Stomach (tissue), 9 donors: ENCODE results near the gene FAM193A. TPM values are rescaled to one million over a fixed set of nuclear protein-coding genes. Genes with fewer than 3 reads are reported as not detected.
"Not testable (repeated sequence)": the region's sequence is repeated elsewhere in the genome, so short reads cannot be mapped to it uniquely, and the experiment has no call there.

Source experiments
- DNase-seq, 2 donors: peaks; one replicate each; pipeline versions ENCODE4 v3.0.0 to v3.0.0-alpha.2; 2013 to 2019
- H3K27ac ChIP-seq, 5 donors: fragments of 200-600 bp in 4 of 5; sonication (generic) in 4 of 5; one replicate each; pipeline ENCODE4 v1.5.1; 2013 to 2019; ENCODE audit warnings: mild to moderate bottlenecking in 1 of 5, moderate library complexity in 1 of 5
- H3K27me3 ChIP-seq, 3 donors: fragments of 200-600 bp; sonication (generic); one replicate each; pipeline ENCODE4 v1.5.1; 2017 to 2019; ENCODE audit warnings: mixed run types in 1 of 3
- H3K36me3 ChIP-seq, 4 donors: fragments of 200-600 bp; sonication (generic); 1 replicate in 3 of 4; 2 replicates in 1 of 4; pipeline ENCODE4 v1.5.1; 2016 to 2019
- H3K4me1 ChIP-seq, 4 donors: fragments of 200-600 bp; sonication (generic); one replicate each; pipeline ENCODE4 v1.5.1; 2016 to 2019
- H3K4me3 ChIP-seq, 4 donors: fragments of 200-600 bp; sonication (generic) in 3 of 4; one replicate each; pipeline ENCODE4 v1.5.1; 2016 to 2019; ENCODE audit warnings: mild to moderate bottlenecking in 1 of 4
- H3K9me3 ChIP-seq, 4 donors: fragments of 200-600 bp; sonication (generic); one replicate each; pipeline ENCODE4 v1.5.1; 2016 to 2019
- EP300 ChIP-seq: sonication (generic); formaldehyde crosslinking; IDR thresholded peaks from one replicate; pipeline ENCODE4 v1.6.1; 2017; ENCODE audit warnings: antibody characterized with exemption
- POLR2A ChIP-seq, 4 donors: fragments of 450-650 bp; IDR thresholded peaks; one replicate each; pipeline ENCODE4 v1.6.1; 2016; ENCODE audit warnings: antibody characterized with exemption in 4 of 4, control low read depth in 2 of 4, mild to moderate bottlenecking in 1 of 4, moderate library complexity in 1 of 4
- POLR2AphosphoS5 ChIP-seq, 3 donors: sonication (generic); formaldehyde crosslinking; IDR thresholded peaks; one replicate each; pipeline ENCODE4 v1.6.1; 2016; ENCODE audit warnings: antibody characterized with exemption in 3 of 3
- WGBS, 5 donors: extraction: QIAGEN DNeasy Blood & Tissue Kit in 3 of 5; methylation state at CpG; one replicate each; pipeline versions ENCODE4 v1.1.5 to v1.1.7; 2013 to 2018; 5-methylcytosine and 5-hydroxymethylcytosine counted together
- intact Hi-C: fragments of 100-400 bp; cut with DNase I; formaldehyde crosslinking; loops from one replicate; pipeline ENCODE4 v1.15.1; 2023; ENCODE audit warnings: low total_unique reads
- polyA plus RNA-seq, 3 donors: library from polyadenylated mRNA; stranded (reverse); fragments of 200-250 nt; gene quantifications; one replicate each; pipeline ENCODE4 v1.2.3, GENCODE V29; 2013
- total RNA-seq, 5 donors: library from RNA; depleted of rRNA; stranded (reverse); fragments of >200 nt; gene quantifications; one replicate each; pipeline versions ENCODE4 v1.1.0 to v1.2.3, GENCODE V29; 2014 to 2016
- TF ChIP-seq, protein P1 (sequence below), 7 experiments: fragments of 450-650 bp in 4 of 7; fragments of 200-600 bp in 3 of 7; sonication (generic) in 3 of 7; IDR thresholded peaks; one replicate each; pipeline ENCODE4 v1.5.1; 2016 to 2019; ENCODE audit warnings: antibody characterized with exemption in 7 of 7, control low read depth in 2 of 7, mild to moderate bottlenecking in 1 of 7
- donor health status: healthy with polysubstance abuse.
- donor health status: Bipolar disorder and iron deficiency.
- donor health status: healthy.

Gene FAM193A
- total and polyA plus RNA-seq, 8 donors, result 4.9 to 107 (median 26.0) TPM

- H3K36me3 ChIP-seq, result peaks cover 24 to 84% (median 74%) of the 10 kb centered on the region in 4 donors
- no peaks in the 10 kb centered on the region for H3K9me3 ChIP-seq
- no peak for DNase-seq
- intact Hi-C loops, result no loop called here
- H3K27me3 ChIP-seq, result no peaks in the 10 kb centered on the region
- H3K27ac ChIP-seq, result no peak overlapping the region
- no peaks in the 10 kb centered on the region for H3K4me1 ChIP-seq
- WGBS, 5 donors, result 78 to 89% (median 84%) methylated on average over 11 of the region's 11 CpGs
- H3K4me3 ChIP-seq, result no peak overlapping the region
- no peak for TF ChIP-seq POLR2AphosphoS5 (IDR thresholded peaks at IDR 0.05)
Observed at GRCh38 chr4:2721586-2721985, 185.1 kb downstream of the FAM193A start.

GRCh38 chr4:2722033-2722432 is 185.6 kb downstream of the FAM193A start:
- Histone ChIP-seq H3K27me3 (no peaks in the 10 kb centered on the region), H3K4me3 (no peak overlapping the region), H3K9me3 (no peaks in the 10 kb centered on the region), H3K4me1 (no peaks in the 10 kb centered on the region), H3K27ac (no peak overlapping the region), H3K36me3 (peaks cover 20 to 82% (median 71%) of the 10 kb centered on the region in 4 donors)
- no peak for DNase-seq
- 85 to 95% (median 95%) methylated on average over 9 of the region's 9 CpGs for WGBS, 5 donors
- no peak for TF ChIP-seq POLR2A (IDR thresholded peaks at IDR 0.05)
- TF ChIP-seq EP300, result no peak
- TF ChIP-seq, protein P1, sequence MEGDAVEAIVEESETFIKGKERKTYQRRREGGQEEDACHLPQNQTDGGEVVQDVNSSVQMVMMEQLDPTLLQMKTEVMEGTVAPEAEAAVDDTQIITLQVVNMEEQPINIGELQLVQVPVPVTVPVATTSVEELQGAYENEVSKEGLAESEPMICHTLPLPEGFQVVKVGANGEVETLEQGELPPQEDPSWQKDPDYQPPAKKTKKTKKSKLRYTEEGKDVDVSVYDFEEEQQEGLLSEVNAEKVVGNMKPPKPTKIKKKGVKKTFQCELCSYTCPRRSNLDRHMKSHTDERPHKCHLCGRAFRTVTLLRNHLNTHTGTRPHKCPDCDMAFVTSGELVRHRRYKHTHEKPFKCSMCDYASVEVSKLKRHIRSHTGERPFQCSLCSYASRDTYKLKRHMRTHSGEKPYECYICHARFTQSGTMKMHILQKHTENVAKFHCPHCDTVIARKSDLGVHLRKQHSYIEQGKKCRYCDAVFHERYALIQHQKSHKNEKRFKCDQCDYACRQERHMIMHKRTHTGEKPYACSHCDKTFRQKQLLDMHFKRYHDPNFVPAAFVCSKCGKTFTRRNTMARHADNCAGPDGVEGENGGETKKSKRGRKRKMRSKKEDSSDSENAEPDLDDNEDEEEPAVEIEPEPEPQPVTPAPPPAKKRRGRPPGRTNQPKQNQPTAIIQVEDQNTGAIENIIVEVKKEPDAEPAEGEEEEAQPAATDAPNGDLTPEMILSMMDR (IDR thresholded peaks at IDR 0.05), result no peak
- no peak for TF ChIP-seq POLR2AphosphoS5 (IDR thresholded peaks at IDR 0.05)
- intact Hi-C loops, result no loop called here

DNA sequence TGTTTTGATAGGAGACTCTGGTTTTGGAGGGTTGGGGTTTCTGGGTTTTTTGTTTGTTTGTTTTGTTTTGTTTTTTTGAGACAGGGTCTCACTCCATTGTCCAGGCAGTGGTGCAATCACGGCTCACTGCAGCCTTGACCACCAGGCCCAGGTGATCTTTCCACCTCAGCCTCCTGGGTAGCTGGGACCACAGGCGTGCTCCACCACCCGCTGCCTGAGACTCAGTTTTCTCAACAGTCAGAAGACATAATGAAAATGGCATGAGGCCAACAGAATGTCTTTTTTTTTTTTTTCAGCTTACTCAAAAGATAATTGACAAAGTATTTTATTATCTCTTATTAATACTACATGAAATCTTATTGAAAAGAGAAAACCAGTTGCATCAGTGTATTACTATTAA is 187.3 kb downstream of the FAM193A start:
- H3K4me3 ChIP-seq, result no peak overlapping the region
- no peak for TF ChIP-seq POLR2AphosphoS5 (IDR thresholded peaks at IDR 0.05)
- TF ChIP-seq, protein P1 (IDR thresholded peaks at IDR 0.05), result no peak
- TF ChIP-seq EP300, result no peak
- no peak for TF ChIP-seq POLR2A (IDR thresholded peaks at IDR 0.05)
- peaks cover 15 to 74% (median 63%) of the 10 kb centered on the region in 4 donors for H3K36me3 ChIP-seq
- H3K9me3 ChIP-seq, result no peaks in the 10 kb centered on the region
- intact Hi-C loops, result no loop called here
- no peak overlapping the region for H3K27ac ChIP-seq
- H3K4me1 ChIP-seq, result no peaks in the 10 kb centered on the region
- H3K27me3 ChIP-seq, result no peaks in the 10 kb centered on the region
- no peak for DNase-seq
- 81 to 94% (median 86%) methylated on average over 3 of the region's 3 CpGs for WGBS, 5 donors

DNA sequence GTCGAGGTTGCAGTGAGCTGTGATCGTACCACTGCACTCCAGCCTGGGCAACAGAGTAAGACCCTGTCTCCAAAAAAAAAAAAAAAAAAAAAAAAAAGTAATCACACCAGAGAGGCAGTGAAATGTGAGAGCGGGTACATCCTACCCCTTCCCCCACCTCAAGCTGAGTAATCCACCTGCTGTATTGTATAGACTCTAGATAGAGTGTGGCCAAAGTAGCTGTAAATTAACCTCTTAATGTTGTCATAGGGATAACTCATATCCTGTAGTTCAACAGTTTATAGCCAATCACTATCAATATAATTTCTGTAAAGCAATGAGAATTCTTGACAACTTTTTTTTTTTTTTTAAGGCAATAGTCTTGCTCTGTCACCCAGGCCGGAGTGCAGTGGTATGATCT is 188.9 kb downstream of the FAM193A start:
- no peak overlapping the region for H3K4me3 ChIP-seq
- H3K27ac ChIP-seq, result no peak overlapping the region
- no peaks in the 10 kb centered on the region for H3K9me3 ChIP-seq
- WGBS, 5 donors, result 93 to 98% (median 95%) methylated on average over 4 of the region's 4 CpGs
- H3K4me1 ChIP-seq, result no peaks in the 10 kb centered on the region
- no peak for DNase-seq
- no peaks in the 10 kb centered on the region for H3K27me3 ChIP-seq
- H3K36me3 ChIP-seq, result peaks cover 5 to 72% (median 63%) of the 10 kb centered on the region in 4 donors
- intact Hi-C loops, result no loop called here
- no peak for TF ChIP-seq EP300
- no peak for TF ChIP-seq POLR2A (IDR thresholded peaks at IDR 0.05)

DNA sequence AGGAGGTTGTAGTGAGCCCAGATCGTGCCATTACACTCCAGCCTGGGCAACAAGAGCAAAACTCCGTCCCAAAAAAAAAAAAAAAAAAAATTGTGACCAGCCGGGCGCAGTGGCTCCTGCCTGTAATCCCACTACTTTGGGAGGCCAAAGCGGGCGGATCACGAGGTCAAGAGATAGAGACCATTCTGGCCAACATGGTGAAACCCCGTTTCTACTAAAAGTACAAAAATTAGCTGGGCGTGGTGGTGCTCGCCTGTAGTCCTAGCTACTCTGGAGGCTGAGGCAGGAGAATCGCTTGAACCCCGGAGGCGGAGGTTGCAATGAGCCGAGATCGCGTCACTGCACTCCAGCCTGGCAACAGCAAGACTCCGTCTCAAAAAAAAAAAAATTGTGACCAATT is 190.4 kb downstream of the FAM193A start:
- H3K4me3 ChIP-seq, H3K27me3 ChIP-seq, H3K4me1 ChIP-seq, H3K9me3 ChIP-seq, H3K27ac ChIP-seq, DNase-seq, intact Hi-C loops: not testable (repeated sequence)
- WGBS, 5 donors, result 92 to 98% (median 97%) methylated on average over 17 of the region's 17 CpGs
- H3K36me3 ChIP-seq, result peaks cover 10 to 71% (median 64%) of the 10 kb centered on the region in 4 donors

- Histone ChIP-seq H3K27ac (no peak overlapping the region), H3K27me3 (no peaks in the 10 kb centered on the region), H3K4me1 (no peaks in the 10 kb centered on the region), H3K36me3 (peaks cover 20 to 78% (median 67%) of the 10 kb centered on the region in 4 donors), H3K9me3 (no peaks in the 10 kb centered on the region), H3K4me3 (no peak overlapping the region)
- TF ChIP-seq EP300 (no peak), POLR2AphosphoS5 (IDR thresholded peaks at IDR 0.05) (no peak), POLR2A (IDR thresholded peaks at IDR 0.05) (no peak)
- TF ChIP-seq, protein P1 (IDR thresholded peaks at IDR 0.05), result no peak
- 66 to 78% (median 75%) methylated on average over 3 of the region's 3 CpGs for WGBS, 5 donors
- DNase-seq, result no peak
- intact Hi-C loops, result no loop called here
Observed at GRCh38 chr4:2728221-2728620, 191.8 kb downstream of the FAM193A start.
